Activated CD4-positive, alpha-beta T cell treated with anti-CD3 and anti-CD28 coated beads for 36 hours (primary cell): ENCODE data around the gene DSTN. TPM values are rescaled to one million over a fixed set of nuclear protein-coding genes. Genes with fewer than 3 reads are reported as not detected.

Source experiments
- ATAC-seq: fragments of 200-7000 bp; cut with Tn5 transposase; one replicate; pipeline ENCODE4 v1.10.0; 2021; ENCODE audit warnings: mild to moderate bottlenecking, moderate library complexity
- CTCF ChIA-PET: fragments of 350-600 bp; sonication (Branson Sonifier 250); formaldehyde crosslinking; loops from one replicate; lab custom pipeline; 2021; ENCODE audit warnings: antibody characterized with exemption; lab: Charles Lee
- POLR2A ChIA-PET: fragments of 350-600 bp; sonication (Branson Sonifier 250); formaldehyde crosslinking; loops from one replicate; lab custom pipeline; 2021; ENCODE audit warnings: antibody characterized with exemption, inconsistent platforms; lab: Charles Lee
- DNase-seq: peaks from one replicate; pipeline ENCODE4 v3.0.0-alpha.2; 2020
- H3K27ac Mint-ChIP-seq: one replicate; pipeline ENCODE4 v1.8.0; 2021; ENCODE audit warnings: mixed read lengths
- H3K27me3 Mint-ChIP-seq: one replicate; pipeline ENCODE4 v1.8.0; 2021; ENCODE audit warnings: mixed read lengths
- H3K36me3 Mint-ChIP-seq: one replicate; pipeline ENCODE4 v1.8.0; 2021; ENCODE audit warnings: low read depth, mixed read lengths
- H3K4me1 Mint-ChIP-seq: one replicate; pipeline ENCODE4 v1.8.0; 2021; ENCODE audit warnings: mixed read lengths
- H3K4me3 Mint-ChIP-seq: one replicate; pipeline ENCODE4 v1.8.0; 2021; ENCODE audit warnings: mild to moderate bottlenecking, moderate library complexity, mixed read lengths
- H3K9me3 Mint-ChIP-seq: one replicate; pipeline ENCODE4 v1.8.0; 2021; ENCODE audit warnings: low read depth, mixed read lengths
- intact Hi-C, 2 experiments: fragments of 100-400 bp; cut with DNase I in 1 of 2; cut with micrococcal nuclease in 1 of 2; formaldehyde crosslinking; loops; one replicate each; pipeline versions ENCODE4 v1.14.2 to v1.15.1; 2022 to 2024; cut with DNase I, micrococcal nuclease
- total RNA-seq, 2 experiments: library from RNA; stranded (reverse); gene quantifications; one replicate each; pipeline ENCODE4 v1.2.3, GENCODE V29; 2021

Gene DSTN
- total RNA-seq, 2 experiments from 2014 or later: 66.2 to 68.4 TPM

DNA sequence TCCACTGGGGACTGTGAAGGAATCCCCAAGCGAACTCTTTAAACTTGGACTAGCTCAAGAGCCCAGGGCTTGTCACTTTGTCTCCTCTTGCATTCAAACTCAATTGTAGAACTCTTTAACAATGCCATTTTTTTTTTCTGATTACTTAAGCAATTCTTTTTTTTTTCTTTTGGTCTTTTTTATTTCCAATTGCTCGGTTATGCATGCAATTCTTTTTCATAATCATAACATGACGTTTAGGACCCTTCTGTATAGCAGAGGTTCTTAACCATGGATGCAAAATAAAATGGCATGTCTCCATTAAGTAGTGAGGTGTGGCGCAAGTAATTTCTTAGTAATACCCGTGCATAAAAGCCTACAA, 38.2 kb upstream of the DSTN start:
- Mint-ChIP-seq H3K27ac (peak overlapping the region; percentile 68), H3K27me3 (peaks cover 9% of the 10 kb centered on the region), H3K36me3 (no peaks in the 10 kb centered on the region), H3K9me3 (no peaks in the 10 kb centered on the region), H3K4me3 (peak overlapping the region; percentile 70), H3K4me1 (peaks cover 16% of the 10 kb centered on the region)
- no peak for DNase-seq
- ChIA-PET POLR2A (no interaction called here), CTCF (interaction anchor here (0.7 to 2.4 kb wide), 4 partner anchors 10 to 73 kb away, joined by 3 to 9 read pairs (median 6); no protein-coding TSS in a partner anchor)
- intact Hi-C loops: loop anchor here (1.0 to 10.0 kb wide), 5 partner anchors 39 to 753 kb away; partner anchors contain the start of genes RRBP1 (in 2 of the 2), DSTN (in 1 of the 2) and ZNF133 (in 1 of the 2)
- ATAC-seq: no peak

- Mint-ChIP-seq H3K4me3 (no peak overlapping the region), H3K27ac (no peak overlapping the region), H3K9me3 (no peaks in the 10 kb centered on the region), H3K4me1 (peaks cover 17% of the 10 kb centered on the region), H3K36me3 (no peaks in the 10 kb centered on the region), H3K27me3 (peaks cover 15% of the 10 kb centered on the region)
- ChIA-PET CTCF (interaction anchor here (0.7 to 2.4 kb wide), 7 partner anchors 8 to 340 kb away, joined by 3 to 8 read pairs (median 4); no protein-coding TSS in a partner anchor), POLR2A (no interaction called here)
- ATAC-seq (no peak), DNase-seq (peak; percentile 22)
- intact Hi-C loops: loop anchor here (10.0 kb wide), 2 partner anchors 461 to 751 kb away; partner anchors contain the start of gene ZNF133 (in 1 of the 2)
These were observed 36.5 kb upstream of the DSTN start for GRCh38 chr20:17533396-17533795.

DNA sequence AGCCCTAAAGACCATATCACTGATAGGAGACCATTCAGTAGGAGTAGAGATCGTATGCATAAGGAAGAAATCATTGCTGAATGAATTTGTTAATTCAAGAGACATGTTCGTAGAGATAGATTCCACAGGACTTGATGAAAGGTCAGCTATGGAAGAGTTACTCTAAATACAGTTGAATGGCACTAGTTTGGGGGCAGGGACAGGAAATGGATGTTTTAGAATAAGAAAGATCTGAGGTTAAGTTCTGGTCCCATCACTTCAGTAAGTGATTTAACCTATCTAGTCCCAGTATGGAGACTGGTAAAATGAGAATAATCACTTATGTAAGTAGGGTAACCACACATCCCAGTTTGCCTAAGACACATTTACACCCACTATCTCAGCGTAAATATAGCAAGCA, 35.8 kb upstream of the DSTN start:
- H3K4me1 Mint-ChIP-seq: peaks cover 21% of the 10 kb centered on the region
- CTCF ChIA-PET: interaction anchor here (0.7 to 1.6 kb wide), 3 partner anchors 29 to 116 kb away, joined by 3 to 5 read pairs (median 4); no protein-coding TSS in a partner anchor
- no peak overlapping the region for H3K4me3 Mint-ChIP-seq
- intact Hi-C loops: loop anchor here (10.0 kb wide), 2 partner anchors 461 to 751 kb away; partner anchors contain the start of gene ZNF133 (in 1 of the 2)
- H3K27ac Mint-ChIP-seq: no peak overlapping the region
- H3K36me3 Mint-ChIP-seq: no peaks in the 10 kb centered on the region
- POLR2A ChIA-PET: no interaction called here
- H3K27me3 Mint-ChIP-seq: peaks cover 16% of the 10 kb centered on the region
- H3K9me3 Mint-ChIP-seq: no peaks in the 10 kb centered on the region
- DNase-seq (no peak), ATAC-seq (no peak)

DNA sequence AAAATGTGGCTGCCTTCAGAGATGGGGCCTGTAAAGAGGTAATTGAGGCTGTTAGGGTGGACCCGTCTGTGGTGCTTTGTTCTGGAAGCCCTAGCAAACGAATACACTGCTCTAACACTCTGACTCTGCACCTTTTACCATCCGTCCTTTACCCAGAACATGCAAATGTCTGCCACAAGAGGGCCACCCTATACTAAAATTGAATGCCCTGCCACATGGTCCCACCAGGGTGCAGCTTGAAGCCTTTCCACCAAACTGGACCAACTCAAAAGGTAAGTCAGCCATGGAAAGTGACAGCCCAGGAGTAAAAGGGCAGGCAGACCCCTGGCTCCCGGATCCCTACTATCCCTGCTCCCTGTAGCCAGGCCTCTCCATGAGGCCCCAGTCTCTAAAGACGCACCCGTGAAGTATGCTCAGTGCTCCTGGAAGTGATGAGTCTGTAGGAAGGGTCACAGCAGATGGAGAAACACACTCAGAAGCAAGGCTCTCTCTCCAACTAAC, 32.9 kb upstream of the DSTN start:
- Mint-ChIP-seq H3K27me3 (peaks cover 11% of the 10 kb centered on the region), H3K4me1 (peaks cover 14% of the 10 kb centered on the region), H3K27ac (no peak overlapping the region), H3K4me3 (no peak overlapping the region), H3K9me3 (no peaks in the 10 kb centered on the region), H3K36me3 (no peaks in the 10 kb centered on the region)
- ChIA-PET POLR2A (no interaction called here), CTCF (interaction anchor here (0.6 to 2.4 kb wide), 18 partner anchors 21 to 481 kb away, joined by 3 to 20 read pairs (median 4); partner anchors contain the start of genes DSTN and RRBP1)
- DNase-seq (peak; percentile 78), ATAC-seq (peak; percentile 92)
- intact Hi-C loops: loop anchor here (1.0 to 10.0 kb wide), 9 partner anchors 32 to 748 kb away; partner anchors contain the start of genes DSTN (in 2 of the 2) and ZNF133 (in 1 of the 2)

DNA sequence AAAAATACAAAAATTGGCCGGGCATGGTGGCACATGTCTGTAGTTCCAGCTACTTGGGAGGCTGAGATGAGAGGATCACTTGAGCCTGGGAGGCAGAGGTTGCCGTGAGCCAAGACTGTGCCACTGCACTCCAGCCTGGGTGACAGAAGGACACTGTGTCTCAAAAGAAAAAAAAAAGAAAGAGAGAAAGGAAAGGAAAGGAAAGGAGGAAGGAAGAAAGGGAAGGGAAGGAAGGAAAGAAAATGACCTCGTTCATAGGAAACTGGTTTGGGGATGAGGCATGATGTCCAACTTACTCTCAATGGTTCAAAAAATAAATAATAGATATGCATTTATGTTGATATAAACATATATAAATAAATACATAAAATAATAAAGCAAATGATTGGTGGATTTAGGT, 31.9 kb upstream of the DSTN start:
- DNase-seq (no peak), ATAC-seq (no peak)
- no peaks in the 10 kb centered on the region for H3K36me3 Mint-ChIP-seq
- H3K9me3 Mint-ChIP-seq: no peaks in the 10 kb centered on the region
- intact Hi-C loops: loop anchor here (1.0 to 10.0 kb wide), 10 partner anchors 22 to 747 kb away; partner anchors contain the start of genes DSTN (in 2 of the 2) and ZNF133 (in 1 of the 2)
- POLR2A ChIA-PET: no interaction called here
- H3K27ac Mint-ChIP-seq: no peak overlapping the region
- CTCF ChIA-PET: interaction anchor here (1.4 kb wide), 1 partner anchor 80 kb away, joined by 6 read pairs; no protein-coding TSS in a partner anchor
- peaks cover 14% of the 10 kb centered on the region for H3K4me1 Mint-ChIP-seq
- peaks cover 12% of the 10 kb centered on the region for H3K27me3 Mint-ChIP-seq
- no peak overlapping the region for H3K4me3 Mint-ChIP-seq

DNA sequence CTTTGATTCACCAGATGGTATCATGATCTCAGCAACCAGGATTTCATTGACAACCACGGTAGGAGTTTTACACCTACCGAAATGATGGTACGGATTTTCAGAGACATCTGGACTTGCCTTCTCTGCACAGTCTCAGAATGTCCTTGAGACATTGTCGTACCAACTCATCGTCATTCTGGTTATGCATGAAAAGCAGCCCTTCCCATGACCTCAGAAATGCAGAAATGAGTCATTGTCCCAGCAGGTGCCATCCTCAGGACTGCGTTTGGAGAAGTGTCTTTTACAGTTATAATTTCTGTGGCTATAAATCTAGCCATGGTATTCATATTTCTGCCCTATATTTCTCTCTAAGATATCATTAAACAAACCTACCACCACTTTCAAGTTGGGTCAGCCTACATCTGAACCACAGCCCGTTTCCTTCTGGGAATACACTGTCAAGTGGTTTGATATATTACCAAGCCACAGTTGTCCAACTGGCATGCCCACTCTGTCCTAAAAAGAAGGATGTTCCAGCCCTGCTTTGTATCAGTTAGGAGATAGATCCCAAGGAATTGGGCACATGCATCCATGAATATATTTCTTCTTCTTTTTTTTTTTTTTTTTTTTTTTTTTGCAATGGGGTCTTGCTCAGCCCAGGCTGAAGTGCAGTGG, 31.2 kb upstream of the DSTN start:
- no peaks in the 10 kb centered on the region for H3K36me3 Mint-ChIP-seq
- peak; percentile 83 for ATAC-seq
- H3K27ac Mint-ChIP-seq: no peak overlapping the region
- ChIA-PET CTCF (no interaction called here), POLR2A (interaction anchor here (0.7 kb wide), 1 partner anchor 22 kb away, joined by 3 read pairs; no protein-coding TSS in a partner anchor)
- H3K9me3 Mint-ChIP-seq: no peaks in the 10 kb centered on the region
- peaks cover 10% of the 10 kb centered on the region for H3K4me1 Mint-ChIP-seq
- H3K27me3 Mint-ChIP-seq: peaks cover 14% of the 10 kb centered on the region
- DNase-seq: peak; percentile 48
- intact Hi-C loops: loop anchor here (1.0 to 10.0 kb wide), 3 partner anchors 22 to 746 kb away; partner anchors contain the start of gene ZNF133 (in 1 of the 2)
- no peak overlapping the region for H3K4me3 Mint-ChIP-seq

DNA sequence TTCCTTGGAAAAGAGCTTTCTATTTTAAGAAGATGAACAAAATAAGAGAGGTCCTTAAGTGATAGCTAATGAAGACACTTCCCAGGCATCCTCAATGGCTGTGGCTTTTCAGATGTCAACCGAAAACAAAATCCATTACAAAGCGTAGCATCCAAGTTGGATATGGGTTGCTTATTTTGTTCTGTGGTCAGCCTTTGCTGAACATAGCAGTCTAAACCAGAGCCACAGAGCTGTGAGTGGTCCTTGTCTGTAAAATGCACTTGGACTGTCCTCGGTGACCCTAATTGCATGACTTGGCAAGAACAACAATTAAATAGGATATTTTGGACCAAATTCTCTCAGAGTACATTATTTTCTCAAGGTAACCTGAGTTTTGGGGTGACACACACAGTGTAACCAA, 28.3 kb upstream of the DSTN start:
- H3K27me3 Mint-ChIP-seq: peaks cover 21% of the 10 kb centered on the region
- DNase-seq (no peak), ATAC-seq (no peak)
- no peak overlapping the region for H3K4me3 Mint-ChIP-seq
- ChIA-PET CTCF (interaction anchor here (0.5 to 3.3 kb wide), 7 partner anchors 9 to 454 kb away, joined by 3 to 17 read pairs (median 5); partner anchors contain the start of gene DSTN), POLR2A (no interaction called here)
- H3K4me1 Mint-ChIP-seq: peaks cover 5% of the 10 kb centered on the region
- H3K36me3 Mint-ChIP-seq: no peaks in the 10 kb centered on the region
- intact Hi-C loops: no loop called here
- H3K27ac Mint-ChIP-seq: no peak overlapping the region
- no peaks in the 10 kb centered on the region for H3K9me3 Mint-ChIP-seq

GRCh38 chr20:17541996-17542395, 27.9 kb upstream of the DSTN start:
- H3K4me1 Mint-ChIP-seq: peaks cover 5% of the 10 kb centered on the region
- DNase-seq (no peak), ATAC-seq (no peak)
- POLR2A ChIA-PET: no interaction called here
- no peaks in the 10 kb centered on the region for H3K9me3 Mint-ChIP-seq
- peaks cover 18% of the 10 kb centered on the region for H3K27me3 Mint-ChIP-seq
- H3K36me3 Mint-ChIP-seq: no peaks in the 10 kb centered on the region
- CTCF ChIA-PET: interaction anchor here (0.5 to 3.3 kb wide), 6 partner anchors 9 to 110 kb away, joined by 3 to 17 read pairs (median 6); partner anchors contain the start of gene DSTN
- H3K4me3 Mint-ChIP-seq: no peak overlapping the region
- no peak overlapping the region for H3K27ac Mint-ChIP-seq
- intact Hi-C loops: no loop called here

GRCh38 chr20:17542481-17542880, 27.4 kb upstream of the DSTN start:
- ChIA-PET CTCF (interaction anchor here (0.6 to 3.3 kb wide), 5 partner anchors 10 to 720 kb away, joined by 3 to 17 read pairs (median 6); partner anchors contain the start of gene DSTN), POLR2A (no interaction called here)
- H3K9me3 Mint-ChIP-seq: no peaks in the 10 kb centered on the region
- peaks cover 5% of the 10 kb centered on the region for H3K4me1 Mint-ChIP-seq
- no peak overlapping the region for H3K27ac Mint-ChIP-seq
- intact Hi-C loops: no loop called here
- ATAC-seq (no peak), DNase-seq (no peak)
- no peak overlapping the region for H3K4me3 Mint-ChIP-seq
- H3K36me3 Mint-ChIP-seq: no peaks in the 10 kb centered on the region
- peaks cover 20% of the 10 kb centered on the region for H3K27me3 Mint-ChIP-seq

- intact Hi-C loops: no loop called here
- peaks cover 5% of the 10 kb centered on the region for H3K4me1 Mint-ChIP-seq
- ChIA-PET CTCF (interaction anchor here (0.6 to 3.3 kb wide), 5 partner anchors 38 to 721 kb away, joined by 3 to 17 read pairs (median 4); no protein-coding TSS in a partner anchor), POLR2A (no interaction called here)
- ATAC-seq (no peak), DNase-seq (no peak)
- H3K9me3 Mint-ChIP-seq: no peaks in the 10 kb centered on the region
- H3K27me3 Mint-ChIP-seq: peaks cover 17% of the 10 kb centered on the region
- H3K36me3 Mint-ChIP-seq: no peaks in the 10 kb centered on the region
- no peak overlapping the region for H3K4me3 Mint-ChIP-seq
- H3K27ac Mint-ChIP-seq: no peak overlapping the region
These were observed 26.9 kb upstream of the DSTN start for GRCh38 chr20:17542993-17543412.

DNA sequence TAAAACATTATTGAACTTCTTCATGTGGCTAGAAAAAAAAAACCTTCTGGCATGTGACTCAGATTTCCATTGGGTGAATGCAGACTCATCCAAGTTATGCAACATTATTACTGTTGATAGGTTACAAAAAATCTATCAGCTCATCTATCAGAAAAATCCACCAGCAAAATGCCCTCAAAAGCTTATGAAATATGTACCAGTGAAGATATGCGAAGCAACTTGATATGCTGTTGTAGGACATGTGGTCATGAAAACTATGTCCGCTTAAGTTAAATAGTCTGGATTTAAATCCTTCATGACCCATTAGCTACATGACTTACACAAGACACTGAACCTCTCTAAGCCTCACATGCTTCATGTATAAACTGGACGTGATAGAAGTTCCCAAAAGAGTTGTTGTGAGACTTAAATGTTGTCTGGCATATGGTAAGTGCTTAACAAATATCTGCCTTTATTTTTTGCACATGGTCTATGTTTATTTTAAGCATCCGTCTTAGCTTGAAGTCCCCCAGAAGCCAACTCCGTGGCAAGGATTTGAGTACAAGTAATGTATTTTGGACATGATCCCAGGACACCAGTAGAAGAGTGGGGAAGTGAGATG, 26.2 kb upstream of the DSTN start:
- POLR2A ChIA-PET: no interaction called here
- CTCF ChIA-PET: interaction anchor here (0.6 to 3.3 kb wide), 5 partner anchors 25 to 74 kb away, joined by 3 to 17 read pairs (median 4); no protein-coding TSS in a partner anchor

More for the DNA sequence above, 26.2 kb upstream of the DSTN start:
- H3K4me1 Mint-ChIP-seq: peaks cover 2% of the 10 kb centered on the region
- ATAC-seq (no peak), DNase-seq (no peak)
- intact Hi-C loops: no loop called here
- no peaks in the 10 kb centered on the region for H3K9me3 Mint-ChIP-seq
- H3K36me3 Mint-ChIP-seq: no peaks in the 10 kb centered on the region
- peaks cover 15% of the 10 kb centered on the region for H3K27me3 Mint-ChIP-seq
- H3K27ac Mint-ChIP-seq: no peak overlapping the region
- H3K4me3 Mint-ChIP-seq: no peak overlapping the region
